B cell (primary cell): ENCODE measurements around the gene LRRC74A.

Source experiments
- CTCF ChIP-seq: fragments of 200-600 bp; IDR thresholded peaks from one replicate; pipeline ENCODE4 v1.8.0; 2022; ENCODE audit warnings: antibody characterized with exemption, mild to moderate bottlenecking
- EZH2 ChIP-seq: IDR thresholded peaks from 2 replicates; pipeline ENCODE4 v1.6.1; 2012; ENCODE audit warnings: borderline replicate concordance, low read depth, mild to moderate bottlenecking, moderate library complexity, low read length; ENCODE audit not compliant: insufficient read depth, poor library complexity, severe bottlenecking

- TF ChIP-seq EZH2 (no peak), CTCF (no peak)
Measured at GRCh38 chr14:76877871-76878270, 51.7 kb downstream of the LRRC74A start.
